NCI-H1048 (cell line): ENCODE results near the gene CRIP2.

ENCODE experiments used
- DNase-seq: peaks from one replicate; lab custom pipeline; 2025; lab: John Stamatoyannopoulos, UW

Gene CRIP2

GRCh38 chr14:105498430-105499255 lies 24.0 kb downstream of the CRIP2 start:
- no peak for DNase-seq

DNA sequence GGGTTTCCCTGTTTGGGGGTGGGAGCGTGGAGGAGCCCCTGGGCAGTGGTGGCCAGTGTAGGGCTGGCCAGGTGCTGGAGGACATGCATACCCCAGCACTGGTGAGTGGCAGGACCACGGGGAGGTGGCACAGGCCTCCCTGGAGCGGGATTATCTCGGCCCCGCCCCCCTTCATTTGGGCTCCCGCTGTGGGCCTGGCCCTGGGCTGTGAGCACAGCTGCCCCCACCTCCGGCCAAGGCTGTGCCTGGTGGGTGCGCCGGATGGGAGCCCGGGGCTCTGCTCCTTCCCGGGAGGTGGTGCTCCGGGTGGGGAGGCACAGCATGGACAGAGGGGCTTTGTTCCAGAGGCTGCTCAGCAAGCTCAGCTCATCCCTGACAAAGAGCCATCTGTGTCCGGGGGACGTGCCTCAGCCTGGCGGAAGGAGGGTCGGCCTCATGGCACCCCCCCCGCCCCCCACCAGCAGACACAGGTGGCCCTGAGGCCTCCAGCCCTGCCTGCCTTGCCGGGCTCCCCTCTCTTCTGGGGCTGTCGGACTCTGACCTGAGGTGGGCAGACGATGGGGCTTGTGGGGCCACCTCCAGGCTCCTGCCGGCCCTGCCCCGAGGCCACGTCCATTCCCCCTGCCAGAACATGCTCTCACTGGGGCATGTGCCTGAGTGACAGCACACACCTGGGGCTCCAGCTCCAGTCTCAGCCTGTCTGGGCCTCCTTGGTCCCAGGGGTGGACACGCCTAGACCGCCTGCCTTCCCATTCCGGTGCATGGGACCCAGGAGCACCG lies 24.8 kb downstream of the CRIP2 start:
- no peak for DNase-seq

DNA sequence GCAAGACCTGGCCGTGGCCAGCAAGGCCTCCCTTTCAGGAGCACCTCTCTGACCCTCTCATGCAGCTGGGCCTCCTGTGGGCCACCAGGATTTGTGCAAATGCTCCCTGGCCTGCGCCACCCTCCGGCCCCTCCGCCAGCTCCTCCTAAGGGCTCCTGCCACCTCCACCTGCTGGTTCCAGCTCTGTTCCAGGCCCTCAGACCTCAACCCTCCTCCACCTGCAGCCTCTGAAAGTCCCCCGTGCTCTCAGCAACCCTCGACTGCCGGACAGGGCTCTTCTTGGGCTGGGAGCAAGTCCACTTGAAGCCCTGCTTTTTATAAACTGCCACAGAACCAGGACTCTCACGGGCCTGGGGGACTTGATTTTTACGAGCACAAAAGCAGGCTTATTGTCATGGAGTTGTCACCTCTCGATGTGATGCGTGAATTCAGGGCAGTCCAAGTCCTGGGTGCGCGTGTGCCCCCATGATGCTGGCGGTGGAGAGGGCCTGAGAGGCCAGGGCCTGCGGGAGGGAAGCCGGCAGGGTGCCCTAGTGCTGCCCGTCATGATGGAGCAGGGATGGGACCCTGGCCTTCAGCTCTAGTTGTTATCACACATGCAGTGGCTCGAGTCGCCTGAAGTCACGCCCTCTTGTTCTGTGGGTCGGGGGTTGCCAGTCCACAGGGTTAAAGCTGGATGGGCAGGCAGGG lies 25.6 kb downstream of the CRIP2 start:
- DNase-seq, result no peak

DNA sequence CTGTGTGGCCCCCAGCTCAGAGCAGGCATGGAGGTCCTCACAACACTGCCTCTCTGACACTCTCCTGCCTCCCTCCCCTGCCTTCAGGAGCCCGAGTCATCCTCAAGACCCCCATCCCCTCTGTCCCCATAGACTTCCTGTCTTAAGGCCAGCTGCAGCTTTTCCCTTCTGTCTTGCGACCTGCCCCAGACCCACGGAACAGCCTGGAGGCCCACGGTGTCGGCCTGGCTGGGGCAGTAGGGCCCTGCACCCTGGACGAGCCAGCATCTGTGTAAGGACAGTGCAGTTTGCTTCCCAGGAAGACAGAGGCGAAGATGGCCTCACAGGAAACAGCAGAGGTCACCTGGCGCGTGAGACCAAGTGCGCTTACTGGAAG lies 26.1 kb downstream of the CRIP2 start:
- no peak for DNase-seq

GRCh38 chr14:105501504-105502291 lies 27.1 kb downstream of the CRIP2 start:
- DNase-seq, result no peak

- no peak for DNase-seq
Observed at GRCh38 chr14:105502446-105503295, 28.1 kb downstream of the CRIP2 start.

GRCh38 chr14:105503296-105503640 lies 28.6 kb downstream of the CRIP2 start:
- DNase-seq, result no peak

DNA sequence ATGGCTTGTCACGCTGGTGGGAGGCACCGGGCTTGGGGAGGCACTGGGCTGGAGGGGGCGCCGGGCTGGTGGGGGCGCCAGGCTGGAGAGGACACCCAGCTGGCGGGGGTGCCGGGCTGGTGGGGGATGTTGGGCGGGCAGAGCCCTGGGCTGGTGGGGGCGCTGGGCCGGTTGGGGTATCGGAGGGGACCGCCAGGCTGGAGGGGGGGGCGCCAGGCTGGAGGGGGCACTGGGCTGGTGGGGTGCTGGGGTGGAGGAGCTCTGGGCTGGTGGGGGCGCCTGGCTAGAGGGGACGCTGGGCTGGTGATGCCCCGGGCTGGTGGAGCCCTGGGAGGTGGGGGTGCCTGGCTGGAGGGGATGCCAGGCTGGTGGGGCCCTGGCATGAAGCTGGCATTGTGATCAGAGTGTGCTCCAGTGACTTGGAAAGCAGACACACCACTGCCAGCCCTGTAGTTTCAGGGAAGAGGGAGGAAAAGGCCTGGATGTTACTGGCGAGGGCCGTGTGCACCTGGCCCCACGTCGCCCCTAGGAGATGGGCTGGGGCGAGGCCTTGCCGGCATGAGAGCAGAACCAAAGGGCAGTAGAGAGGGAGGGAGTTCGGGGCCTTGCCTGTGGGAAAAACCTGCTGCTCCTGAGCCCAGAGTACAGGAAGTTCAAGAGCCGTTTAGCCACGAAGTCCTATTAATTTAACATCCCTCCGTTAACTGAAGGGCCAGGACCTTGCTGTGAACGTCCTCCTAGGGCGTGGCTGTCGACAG lies 29.5 kb downstream of the CRIP2 start:
- no peak for DNase-seq

- DNase-seq, result no peak
Observed at GRCh38 chr14:105505101-105505500, 30.5 kb downstream of the CRIP2 start.

DNA sequence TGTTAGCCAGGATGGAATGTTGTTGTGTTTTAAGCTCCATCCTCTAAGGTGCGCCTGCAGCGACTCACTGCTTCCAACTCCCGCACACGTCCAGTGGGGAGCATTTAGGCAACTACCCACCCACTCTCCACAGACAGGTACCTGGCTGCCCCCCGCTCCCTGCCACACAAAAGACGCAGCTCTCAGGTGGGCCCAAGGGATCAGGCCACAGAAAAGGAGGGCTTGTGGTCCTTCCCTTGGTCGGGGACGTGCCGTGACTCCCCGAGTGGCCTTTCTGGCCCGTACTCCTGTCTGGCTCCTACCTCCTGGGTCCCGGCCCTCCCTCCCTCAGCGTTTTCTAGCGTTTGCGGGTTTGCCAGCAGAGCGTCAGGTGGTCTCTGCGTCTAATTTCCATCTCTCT lies 32.6 kb downstream of the CRIP2 start:
- DNase-seq, result no peak

GRCh38 chr14:105508069-105508468 lies 33.4 kb downstream of the CRIP2 start:
- no peak for DNase-seq

GRCh38 chr14:105508601-105509000 lies 34.0 kb downstream of the CRIP2 start:
- DNase-seq, result no peak

DNA sequence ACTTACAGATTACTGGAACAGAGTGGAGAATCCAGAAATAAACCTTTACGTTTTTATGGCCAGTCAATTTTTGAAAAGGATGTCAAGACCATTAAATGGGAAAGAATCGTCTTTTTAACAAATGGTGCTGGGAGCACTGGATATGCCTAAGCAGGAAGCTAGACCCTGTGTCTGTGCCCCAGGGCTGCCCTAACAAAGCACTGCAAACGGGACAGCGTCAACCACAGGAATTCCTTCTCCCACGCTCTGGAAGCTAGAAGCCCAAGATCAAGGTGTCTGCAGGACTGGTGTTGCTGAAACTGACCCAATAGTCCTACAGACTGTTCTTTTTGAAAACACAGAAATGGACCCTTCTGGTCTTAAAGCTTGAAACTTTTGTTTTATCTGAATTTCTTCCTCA lies 42.5 kb downstream of the CRIP2 start:
- DNase-seq, result no peak

DNA sequence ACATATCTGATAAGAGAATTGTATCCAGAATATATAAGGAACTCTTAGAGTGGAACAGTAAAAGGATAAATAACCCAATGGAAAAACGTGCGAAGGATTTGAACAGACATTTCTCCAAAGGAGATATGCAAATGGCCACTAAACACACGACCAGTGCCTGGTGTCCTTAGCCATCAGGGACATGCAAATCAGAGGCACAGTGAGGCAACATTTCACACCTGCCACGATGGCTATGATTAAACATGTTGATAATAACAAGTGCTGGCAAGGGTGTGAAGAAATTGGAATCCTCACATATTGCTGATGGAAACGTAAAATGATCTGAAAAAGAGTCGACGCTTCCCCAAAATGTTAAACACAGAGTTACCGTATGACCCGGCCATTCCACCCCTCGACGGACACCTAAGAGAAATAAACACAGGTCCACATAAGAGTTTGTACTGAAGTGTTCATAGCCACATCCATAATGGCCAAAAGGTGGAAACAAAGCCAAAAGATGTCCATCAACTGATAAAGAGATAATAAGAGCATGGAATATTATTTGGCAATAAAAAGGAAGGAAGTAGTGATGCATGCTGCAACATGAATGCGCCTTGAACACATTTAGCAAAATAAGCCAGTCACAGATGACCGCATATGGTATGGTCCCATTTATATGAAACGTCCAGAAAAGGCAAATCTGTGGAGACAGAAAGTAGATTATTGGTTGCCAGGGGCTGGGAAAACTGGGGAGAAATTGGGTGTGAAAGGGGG lies 45.5 kb downstream of the CRIP2 start:
- no peak for DNase-seq

DNA sequence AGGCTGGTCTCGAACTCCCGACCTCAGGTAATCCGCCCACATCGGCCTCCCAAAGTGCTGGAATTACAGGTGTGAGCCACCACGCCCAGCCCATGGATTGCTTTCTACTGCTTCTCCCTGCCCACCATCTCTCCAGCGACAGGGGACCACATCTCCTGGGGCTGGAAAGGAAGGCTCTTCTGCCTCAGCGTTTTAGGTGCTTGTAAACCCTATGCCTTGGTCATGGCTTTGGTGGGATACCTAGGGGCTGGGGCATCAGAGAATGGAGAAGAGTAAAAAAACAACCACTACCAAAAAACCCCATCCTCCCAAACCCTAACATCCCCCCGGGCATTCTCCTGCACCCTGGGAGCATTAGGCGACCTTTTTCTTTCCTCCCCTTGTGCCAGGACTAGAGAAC lies 50.7 kb downstream of the CRIP2 start:
- DNase-seq, result no peak

DNA sequence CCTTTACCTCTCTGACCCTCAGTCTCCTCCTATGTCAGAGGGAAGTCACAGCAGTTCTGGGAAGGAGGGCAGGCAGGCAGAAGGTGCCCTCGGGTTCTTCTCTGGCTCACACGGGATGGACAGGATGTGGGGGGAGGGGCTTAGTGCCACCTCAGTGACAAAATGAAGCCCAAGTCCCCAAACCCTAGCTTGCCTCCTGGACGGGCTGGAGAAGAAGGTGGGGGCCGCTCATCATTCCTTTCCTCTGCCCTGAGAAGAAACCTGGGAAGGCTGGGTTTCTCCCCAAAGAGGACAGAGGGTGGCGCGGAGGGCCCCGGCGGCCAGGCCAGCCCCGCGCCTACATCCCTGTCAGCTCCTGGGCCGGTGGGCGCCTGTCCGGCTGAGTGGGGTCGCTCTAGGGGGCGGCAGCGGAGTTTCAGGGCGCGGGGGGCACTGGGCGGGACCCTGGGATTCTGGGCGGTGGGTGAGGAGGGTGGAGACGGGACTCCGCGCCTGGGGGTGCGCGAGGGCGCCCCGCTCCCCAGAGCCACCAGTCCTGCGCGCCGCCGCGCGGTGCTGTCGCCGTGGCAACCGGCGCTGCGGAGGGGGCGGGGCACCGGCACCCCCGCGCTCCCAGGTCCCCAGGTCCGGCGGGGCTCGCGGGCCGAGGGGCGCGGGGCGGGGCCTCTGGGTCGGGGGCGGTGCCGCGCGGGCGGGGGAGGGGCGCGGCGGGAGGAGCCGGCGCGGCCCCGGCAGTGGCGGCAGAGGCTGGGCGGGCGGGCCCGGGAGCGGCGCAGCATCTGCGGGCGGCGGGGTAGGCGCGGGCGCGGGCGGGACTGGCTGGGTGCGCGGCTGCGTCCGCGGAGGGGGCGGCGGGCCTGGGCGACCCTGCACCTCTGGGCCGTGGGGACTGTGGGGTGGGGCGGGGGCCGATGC lies 51.5 kb downstream of the CRIP2 start, which contains the start of gene TMEM121:
TSS of gene TMEM121 (plus strand) at position 723 of the 915 bp plus-strand sequence. CDS start 2,252 bp downstream, outside the sequence.
- DNase-seq, result no peak

- DNase-seq, result no peak
Observed at GRCh38 chr14:105526776-105527380, 52.3 kb downstream of the CRIP2 start.

DNA sequence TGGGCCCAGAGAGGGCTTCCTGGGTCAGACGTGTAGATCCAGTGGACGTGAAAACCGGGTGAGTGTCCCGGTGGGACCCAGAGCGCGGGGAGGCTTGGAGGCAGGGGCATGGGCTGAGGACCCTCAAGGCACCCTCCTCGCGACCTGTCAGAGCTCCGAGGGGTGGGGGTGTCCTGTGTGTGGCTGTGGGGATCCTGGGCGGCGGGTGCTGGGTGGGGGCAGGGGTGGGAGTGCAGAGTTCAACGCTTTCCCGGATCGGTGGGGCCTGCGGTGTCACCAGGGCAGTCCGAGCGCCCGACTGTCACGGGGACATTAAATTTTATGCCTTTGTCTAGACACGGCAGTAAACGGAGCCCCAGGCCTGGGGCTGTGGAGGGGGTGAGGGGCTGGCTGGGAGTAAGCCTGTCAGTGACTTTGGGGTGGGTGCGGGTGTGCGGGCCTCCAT lies 52.8 kb downstream of the CRIP2 start:
- no peak for DNase-seq
